GM10266 (cell line): ENCODE results near the gene SH3BP4.

Source experiments
- DNase-seq: peaks from one replicate; pipeline ENCODE4 v3.0.0; 2012; ENCODE audit errors: extremely low spot score
- TF ChIP-seq, protein P1 (sequence below): IDR thresholded peaks from 2 replicates; pipeline ENCODE4 v1.5.1; 2012; ENCODE audit warnings: mild to moderate bottlenecking, low read depth; ENCODE audit not compliant: control insufficient read depth, insufficient read depth; ENCODE audit errors: missing control alignments

SH3BP4 gene

DNA sequence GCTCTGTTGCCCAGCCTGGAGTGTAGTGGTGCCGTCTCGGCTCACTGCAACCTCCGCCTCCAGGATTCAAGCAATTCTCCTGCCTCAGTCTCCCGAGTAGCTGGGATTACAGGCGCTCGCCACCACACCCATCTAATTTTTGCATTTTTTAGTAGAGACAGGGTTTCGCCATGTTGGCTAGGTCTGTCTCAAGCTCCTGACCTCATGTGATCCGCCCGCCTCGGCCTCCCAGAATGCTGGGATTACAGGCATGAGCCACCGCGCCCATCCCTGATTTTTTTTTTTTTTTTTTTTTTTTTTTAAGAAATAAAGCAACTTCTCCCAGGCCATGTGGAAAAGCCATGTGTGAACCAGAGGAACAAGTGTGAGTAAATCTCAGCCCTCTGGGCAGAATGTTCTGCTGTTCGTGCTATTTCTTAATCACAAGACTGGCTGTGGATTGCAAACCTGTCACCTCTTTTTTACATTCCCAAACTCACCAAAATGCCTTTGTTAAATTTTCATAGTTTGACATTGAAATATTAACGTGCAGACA is 6.4 kb upstream of the SH3BP4 start:
- TF ChIP-seq, protein P1, sequence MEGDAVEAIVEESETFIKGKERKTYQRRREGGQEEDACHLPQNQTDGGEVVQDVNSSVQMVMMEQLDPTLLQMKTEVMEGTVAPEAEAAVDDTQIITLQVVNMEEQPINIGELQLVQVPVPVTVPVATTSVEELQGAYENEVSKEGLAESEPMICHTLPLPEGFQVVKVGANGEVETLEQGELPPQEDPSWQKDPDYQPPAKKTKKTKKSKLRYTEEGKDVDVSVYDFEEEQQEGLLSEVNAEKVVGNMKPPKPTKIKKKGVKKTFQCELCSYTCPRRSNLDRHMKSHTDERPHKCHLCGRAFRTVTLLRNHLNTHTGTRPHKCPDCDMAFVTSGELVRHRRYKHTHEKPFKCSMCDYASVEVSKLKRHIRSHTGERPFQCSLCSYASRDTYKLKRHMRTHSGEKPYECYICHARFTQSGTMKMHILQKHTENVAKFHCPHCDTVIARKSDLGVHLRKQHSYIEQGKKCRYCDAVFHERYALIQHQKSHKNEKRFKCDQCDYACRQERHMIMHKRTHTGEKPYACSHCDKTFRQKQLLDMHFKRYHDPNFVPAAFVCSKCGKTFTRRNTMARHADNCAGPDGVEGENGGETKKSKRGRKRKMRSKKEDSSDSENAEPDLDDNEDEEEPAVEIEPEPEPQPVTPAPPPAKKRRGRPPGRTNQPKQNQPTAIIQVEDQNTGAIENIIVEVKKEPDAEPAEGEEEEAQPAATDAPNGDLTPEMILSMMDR, result no peak
- DNase-seq, result no peak

DNA sequence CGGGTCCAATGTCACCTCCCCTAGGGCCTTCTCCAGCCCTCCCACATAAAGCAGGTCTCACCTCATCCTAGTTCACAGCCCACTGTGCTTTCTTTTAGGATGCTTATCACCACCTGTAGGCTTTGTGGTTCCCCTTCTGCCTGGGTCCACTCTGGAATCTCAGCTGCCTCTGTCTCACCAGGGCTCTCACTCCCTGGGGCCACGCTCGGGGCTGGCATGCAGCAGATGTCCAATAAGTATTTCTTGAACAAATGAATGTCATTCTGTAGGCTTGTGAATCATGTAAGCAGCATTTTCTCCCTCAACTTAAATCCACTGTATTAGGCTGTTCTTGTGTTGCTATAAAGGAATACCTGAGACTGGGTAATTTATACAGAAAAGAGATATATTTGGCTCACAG is 4.3 kb upstream of the SH3BP4 start:
- no peak for DNase-seq
- TF ChIP-seq, protein P1, result no peak

DNA sequence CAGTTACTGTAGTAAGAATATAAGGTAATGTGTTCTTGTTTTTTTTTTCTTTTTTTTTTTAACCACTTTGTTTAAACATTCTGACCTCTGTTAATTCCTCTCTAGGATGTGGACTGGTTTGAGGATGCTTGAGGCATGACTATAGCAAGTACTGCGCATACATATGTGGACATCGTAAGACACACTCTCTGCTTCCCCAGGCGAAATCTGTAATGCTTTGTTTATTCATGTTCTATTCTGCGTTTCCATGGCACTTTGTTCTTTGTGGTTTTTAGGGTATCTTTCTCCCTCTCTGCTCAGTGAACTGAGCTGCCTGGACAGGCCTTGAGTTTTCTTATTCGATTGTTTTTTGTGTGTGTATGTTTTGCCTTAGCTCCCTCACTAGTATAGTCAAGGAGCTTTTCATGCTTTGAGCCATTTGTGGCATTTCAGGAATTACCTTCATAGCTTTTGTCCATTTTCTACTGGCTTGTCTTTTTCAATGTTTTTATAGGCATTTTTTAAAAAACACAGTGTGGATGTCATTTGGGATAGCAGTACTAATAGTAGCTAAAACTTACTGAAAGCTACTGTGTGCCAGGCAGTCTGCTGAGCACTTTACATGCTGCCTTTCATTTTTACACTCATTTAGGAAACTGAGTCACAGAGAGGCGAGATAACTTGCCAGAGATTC is 1.9 kb upstream of the SH3BP4 start:
- TF ChIP-seq, protein P1, result no peak
- no peak for DNase-seq

DNA sequence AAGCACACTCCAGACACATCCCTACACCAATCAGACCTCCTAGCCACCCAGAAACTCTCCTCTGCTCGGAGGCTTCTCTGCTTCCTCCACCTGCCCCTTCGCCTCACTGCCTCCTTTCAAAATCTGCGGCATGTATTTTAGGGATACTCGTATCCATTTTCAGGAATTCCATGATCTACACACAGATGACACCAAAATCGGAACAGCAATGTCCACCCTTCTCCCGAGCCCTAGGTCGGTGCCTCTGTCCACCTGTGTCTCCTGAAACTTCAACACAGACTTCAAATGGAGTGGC is 1.4 kb upstream of the SH3BP4 start:
- TF ChIP-seq, protein P1, result no peak
- no peak for DNase-seq

DNA sequence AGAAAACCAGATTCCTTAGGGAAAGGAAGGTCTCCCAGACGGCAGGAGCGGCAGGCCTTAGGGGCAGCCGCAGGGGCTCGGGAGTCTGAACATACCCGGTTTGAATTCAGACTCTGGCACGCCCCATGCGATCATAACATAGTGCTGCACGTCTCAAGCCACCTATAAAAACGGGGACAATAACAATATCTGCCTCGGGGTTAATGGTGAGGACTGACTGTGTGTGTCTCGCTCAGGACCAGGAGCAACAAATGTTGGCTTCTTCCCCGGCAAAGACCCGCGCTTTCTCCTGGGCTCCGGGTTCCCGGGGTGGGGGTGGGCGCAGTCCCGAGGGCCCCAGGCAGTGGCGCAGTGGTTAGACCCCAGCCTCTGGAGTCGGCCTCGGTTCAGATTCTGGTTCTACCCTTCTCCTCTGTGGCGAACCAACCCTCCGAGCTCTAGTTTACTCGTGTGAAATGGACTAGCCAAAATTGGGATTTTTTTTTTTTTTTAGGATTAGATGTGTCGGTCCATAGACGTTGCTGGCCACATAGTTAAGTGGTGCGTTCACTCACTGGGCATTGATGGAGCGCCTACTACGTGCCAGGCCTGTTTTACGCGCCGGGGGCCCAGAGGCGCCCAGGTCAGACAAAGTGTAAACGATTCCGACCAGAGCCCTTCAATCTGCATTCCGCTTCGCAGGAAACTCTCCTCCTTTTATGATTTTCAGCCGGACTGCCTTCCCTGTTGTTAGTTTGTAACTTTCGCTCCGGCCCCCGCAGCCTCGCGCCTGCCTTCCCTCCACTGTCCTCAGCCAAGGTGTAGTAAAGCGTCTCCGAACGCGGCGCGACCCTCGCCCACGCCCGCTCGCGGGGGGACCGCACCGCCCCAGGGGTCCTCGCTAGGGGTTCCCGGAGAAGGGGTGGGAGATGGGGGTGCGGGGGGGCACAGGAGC is 820 bp upstream of the SH3BP4 start:
- TF ChIP-seq, protein P1, result no peak
- DNase-seq, result no peak

DNA sequence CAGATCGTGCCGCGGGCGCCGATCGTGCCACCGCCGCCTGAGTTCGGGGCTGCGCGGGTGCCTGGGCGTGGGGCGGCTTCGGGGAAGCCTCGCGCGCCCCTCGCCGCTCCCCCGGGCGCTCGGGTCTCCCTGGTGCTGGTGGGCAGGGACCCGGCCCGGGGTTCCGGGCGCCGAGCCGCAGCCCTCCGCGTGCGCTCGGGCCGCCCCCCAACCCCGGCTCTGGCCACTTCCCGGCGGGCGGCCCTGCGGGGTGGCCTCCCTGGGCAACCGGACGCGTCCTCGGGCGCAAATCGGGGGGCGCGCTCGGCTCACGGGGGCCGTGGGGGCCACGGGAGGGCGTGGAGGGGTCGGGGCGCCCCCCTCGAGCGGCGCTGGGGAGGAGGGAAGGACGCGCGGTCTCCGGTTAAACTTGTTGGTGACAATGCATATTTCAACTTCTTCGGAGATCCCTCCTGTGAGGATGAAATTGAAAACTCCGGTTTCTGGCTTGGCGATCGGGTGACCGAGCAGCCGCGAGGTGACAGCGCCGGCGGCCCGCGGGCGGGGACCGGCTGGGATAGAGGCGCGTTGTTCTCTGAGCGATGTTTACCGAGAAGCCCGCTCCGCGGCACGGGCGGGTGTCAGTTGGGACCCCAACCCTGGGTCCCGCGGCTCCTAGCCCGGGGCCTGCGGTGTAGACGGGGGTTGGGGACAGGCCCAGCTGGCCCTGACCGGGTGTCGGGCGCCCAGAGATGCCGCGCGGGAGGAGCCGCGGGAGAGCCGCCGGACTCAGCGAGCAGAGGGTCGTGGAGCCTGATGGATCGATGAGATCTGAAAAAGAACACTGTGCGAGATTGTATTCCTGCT is 676 bp downstream of the SH3BP4 start:
- TF ChIP-seq, protein P1, result no peak
- DNase-seq, result no peak
